Calu3 (cell line): ENCODE data around the gene FDXR. TPM values are rescaled to one million over a fixed set of nuclear protein-coding genes. Genes with fewer than 3 reads are reported as not detected.
A peak's percentile ranks its signal among the peaks of the same experiment; 100 is the strongest.

Experiments used
- BruUV-seq: library from RNA; stranded (reverse); fragments of 400-500 nt; replicated peaks from 2 replicates; lab custom pipeline; 2021; lab: Mats Ljungman, UMichigan
- CTCF ChIA-PET: fragments of 300-600 bp; sonication (Branson Sonifier 250); formaldehyde crosslinking; loops from one replicate; lab custom pipeline; 2022; ENCODE audit warnings: antibody characterized with exemption; lab: Charles Lee
- DNase-seq: peaks from one replicate; pipeline ENCODE4 v3.0.0; 2022
- H3K27ac Mint-ChIP-seq: one replicate; pipeline ENCODE4 v1.8.0; 2022; ENCODE audit warnings: mixed read lengths; ENCODE audit not compliant: unreplicated experiment
- H3K27me3 Mint-ChIP-seq: one replicate; pipeline ENCODE4 v1.8.0; 2022; ENCODE audit warnings: mixed read lengths; ENCODE audit not compliant: unreplicated experiment
- H3K36me3 Mint-ChIP-seq: one replicate; pipeline ENCODE4 v1.8.0; 2022; ENCODE audit warnings: mild to moderate bottlenecking, moderate library complexity, mixed read lengths; ENCODE audit not compliant: insufficient read depth, unreplicated experiment
- H3K4me1 Mint-ChIP-seq: one replicate; pipeline ENCODE4 v1.8.0; 2022; ENCODE audit warnings: mild to moderate bottlenecking, low read depth, mixed read lengths; ENCODE audit not compliant: unreplicated experiment
- H3K4me3 Mint-ChIP-seq: one replicate; pipeline ENCODE4 v1.8.0; 2022; ENCODE audit warnings: mild to moderate bottlenecking, low read depth, moderate library complexity, mixed read lengths; ENCODE audit not compliant: unreplicated experiment
- H3K9me3 Mint-ChIP-seq: one replicate; pipeline ENCODE4 v1.8.0; 2022; ENCODE audit warnings: low read depth, mixed read lengths; ENCODE audit not compliant: unreplicated experiment
- CTCF ChIP-seq: fragments of 200-600 bp; IDR thresholded peaks from one replicate; pipeline ENCODE4 v1.8.0; 2022; ENCODE audit warnings: antibody characterized with exemption; ENCODE audit not compliant: unreplicated experiment
- intact Hi-C: fragments of 100-400 bp; cut with micrococcal nuclease; formaldehyde crosslinking; loops from one replicate; pipeline ENCODE4 v1.10.0; 2022; ENCODE audit not compliant: unreplicated experiment
- total RNA-seq: library from RNA; stranded (reverse); gene quantifications from 2 replicates; pipeline ENCODE4 v1.2.3, GENCODE V29; 2022

Gene FDXR
- total RNA-seq, 1 experiment from 2014 or later = 8.4 TPM

GRCh38 chr17:74874615-74875037 is 1.8 kb upstream of the FDXR start:
- intact Hi-C loops = no loop called here
- no peak for DNase-seq
- H3K9me3 Mint-ChIP-seq = no peaks in the 10 kb centered on the region
- peaks cover 23% of the 10 kb centered on the region for H3K36me3 Mint-ChIP-seq
- CTCF ChIA-PET = interaction anchor here (0.6 kb wide), 1 partner anchor 44 kb away, joined by 3 read pairs; no protein-coding TSS in a partner anchor
- no peak for TF ChIP-seq CTCF
- H3K27ac Mint-ChIP-seq = no peak overlapping the region
- no peak overlapping the region for H3K4me3 Mint-ChIP-seq
- BruUV-seq = no TSS peak
- H3K27me3 Mint-ChIP-seq = no peaks in the 10 kb centered on the region
- H3K4me1 Mint-ChIP-seq = peaks cover 41% of the 10 kb centered on the region

GRCh38 chr17:74873874-74874614 is 1.2 kb upstream of the FDXR start:
- H3K4me3 Mint-ChIP-seq = peak overlapping the region; percentile 92
- CTCF ChIA-PET = interaction anchor here (1.1 to 1.5 kb wide), 6 partner anchors 11 to 161 kb away, joined by 3 to 16 read pairs (median 6); partner anchors contain the start of gene NAT9
- no peaks in the 10 kb centered on the region for H3K9me3 Mint-ChIP-seq
- intact Hi-C loops = no loop called here
- peaks cover 37% of the 10 kb centered on the region for H3K4me1 Mint-ChIP-seq
- DNase-seq = no peak
- peaks cover 23% of the 10 kb centered on the region for H3K36me3 Mint-ChIP-seq
- BruUV-seq = no TSS peak
- H3K27me3 Mint-ChIP-seq = no peaks in the 10 kb centered on the region
- H3K27ac Mint-ChIP-seq = peak overlapping the region; percentile 98
- TF ChIP-seq CTCF = no peak

DNA sequence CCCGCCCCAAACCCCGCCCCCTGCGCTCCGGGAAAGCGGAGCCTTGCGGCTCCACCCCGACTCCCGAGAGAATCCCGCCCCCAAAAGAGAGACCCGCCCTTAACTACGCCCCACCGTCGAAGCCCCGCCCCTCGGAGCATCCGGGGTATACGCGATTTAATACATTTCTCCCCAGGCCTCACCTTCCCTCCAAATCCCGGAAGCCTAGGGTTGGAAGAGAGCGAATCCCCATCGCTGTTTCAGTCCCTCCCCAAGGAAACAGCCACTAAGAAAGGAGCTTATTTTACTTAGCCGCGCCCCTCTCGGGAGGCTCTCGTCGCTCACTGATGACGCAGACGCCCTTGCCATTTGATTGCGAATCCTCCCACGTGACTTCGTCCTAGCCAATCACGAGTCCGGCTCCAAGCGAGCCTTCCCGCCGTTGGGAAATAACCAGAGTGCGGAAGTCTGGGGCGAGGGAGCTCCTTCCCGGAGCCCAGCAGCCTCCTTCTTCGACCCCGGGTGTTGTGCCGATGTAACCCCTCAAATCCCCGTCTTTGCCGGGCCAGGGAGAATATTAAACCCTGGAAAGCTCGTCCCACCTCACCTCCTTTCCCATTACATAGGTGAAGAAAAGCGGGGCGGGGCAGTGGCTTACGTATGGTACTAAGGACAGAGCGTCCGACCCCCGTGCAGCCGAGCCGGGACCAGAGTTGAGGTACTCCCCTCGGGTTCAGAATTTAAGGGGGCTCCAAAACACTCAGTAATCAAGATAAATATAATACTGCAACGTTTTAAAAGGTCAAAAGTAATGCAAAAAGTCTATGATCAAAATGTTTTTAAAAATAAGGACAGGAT is 461 bp upstream of the FDXR start:
- intact Hi-C loops = no loop called here

More for the DNA sequence above, 461 bp upstream of the FDXR start:
- peak overlapping the region; percentile 92 for H3K4me3 Mint-ChIP-seq
- H3K27me3 Mint-ChIP-seq = no peaks in the 10 kb centered on the region
- DNase-seq = peak; percentile 98
- no peak for TF ChIP-seq CTCF
- H3K36me3 Mint-ChIP-seq = peaks cover 23% of the 10 kb centered on the region
- no peaks in the 10 kb centered on the region for H3K9me3 Mint-ChIP-seq
- BruUV-seq = TSS peak; percentile 98
- H3K4me1 Mint-ChIP-seq = peaks cover 37% of the 10 kb centered on the region
- CTCF ChIA-PET = interaction anchor here (0.5 to 1.5 kb wide), 19 partner anchors 11 to 440 kb away, joined by 3 to 16 read pairs (median 5); partner anchors contain the start of gene NAT9
- peak overlapping the region; percentile 98 for H3K27ac Mint-ChIP-seq
